CD14-positive monocyte (primary cell): ENCODE measurements around the gene TMTC2. TPM values are rescaled to one million over a fixed set of nuclear protein-coding genes. Genes with fewer than 3 reads are reported as not detected.
A peak's percentile ranks its signal among the peaks of the same experiment; 100 is the strongest.

Source experiments
- DNase-seq, 3 donors: peaks; one replicate each; pipeline ENCODE4 v3.0.0-alpha.2; 2011 to 2022
- H2AFZ ChIP-seq: 2 replicates; pipeline ENCODE4 v1.6.0; 2012; ENCODE audit warnings: mild to moderate bottlenecking, low read depth, low read length, inconsistent platforms; ENCODE audit not compliant: insufficient read depth, poor library complexity, severe bottlenecking
- H3K27ac ChIP-seq, 2 donors: 1 replicate in 1 of 2; 2 replicates in 1 of 2; pipeline ENCODE4 v1.5.1; 2012 to 2013; ENCODE audit warnings: low read length in 2 of 2, control low read depth in 1 of 2, inconsistent platforms in 1 of 2, low read depth in 1 of 2, mild to moderate bottlenecking in 1 of 2
- H3K27me3 ChIP-seq, 2 donors: one replicate each; pipeline versions ENCODE4 v1.6.0 to v1.6.1; 2011 to 2013; ENCODE audit warnings: low read length in 2 of 2; ENCODE audit not compliant: control insufficient read depth in 2 of 2, insufficient read depth in 2 of 2
- H3K36me3 ChIP-seq, 2 donors: replicated peaks in 1 of 2; 1 replicate in 1 of 2; 2 replicates in 1 of 2; pipeline versions ENCODE4 v1.5.1 to v1.6.1; 2012 to 2013; ENCODE audit warnings: low read length in 2 of 2, control low read depth in 1 of 2, inconsistent platforms in 1 of 2, mild to moderate bottlenecking in 1 of 2; ENCODE audit not compliant: insufficient read depth in 2 of 2, control insufficient read depth in 1 of 2
- H3K4me1 ChIP-seq, 2 donors: 1 replicate in 1 of 2; 2 replicates in 1 of 2; pipeline versions ENCODE4 v1.5.1 to v1.6.1; 2012 to 2013; ENCODE audit warnings: low read length in 2 of 2, control low read depth in 1 of 2, inconsistent platforms in 1 of 2, mild to moderate bottlenecking in 1 of 2, moderate library complexity in 1 of 2; ENCODE audit not compliant: insufficient read depth in 2 of 2, control insufficient read depth in 1 of 2
- H3K4me2 ChIP-seq: replicated peaks from 2 replicates; pipeline ENCODE3; 2012; ENCODE audit warnings: low read length, moderate library complexity, mild to moderate bottlenecking; ENCODE audit not compliant: poor library complexity, severe bottlenecking; ENCODE audit errors: extremely low read depth
- H3K4me3 ChIP-seq, 3 experiments: fragments of 200-600 bp in 1 of 3; sonication (generic) in 1 of 3; replicated peaks in 1 of 3; 1 replicate in 2 of 3; 2 replicates in 1 of 3; pipeline ENCODE4 v1.5.1; 2011 to 2013; ENCODE audit warnings: low read length in 3 of 3, mild to moderate bottlenecking in 3 of 3, control low read depth in 2 of 3, low read depth in 2 of 3, inconsistent platforms in 1 of 3, moderate library complexity in 1 of 3
- H3K79me2 ChIP-seq: 2 replicates; pipeline ENCODE4 v1.6.0; 2012; ENCODE audit warnings: mild to moderate bottlenecking, control low read depth, inconsistent platforms, low read length, moderate library complexity; ENCODE audit not compliant: insufficient read depth
- H3K9ac ChIP-seq: 2 replicates; pipeline ENCODE4 v1.6.0; 2017; ENCODE audit warnings: low read length, mild to moderate bottlenecking; ENCODE audit not compliant: insufficient read depth, poor library complexity, severe bottlenecking
- H3K9me3 ChIP-seq, 2 donors: replicated peaks in 1 of 2; 1 replicate in 1 of 2; 2 replicates in 1 of 2; pipeline versions ENCODE4 v1.5.1 to v1.6.1; 2012 to 2013; ENCODE audit warnings: low read length in 2 of 2, control low read depth in 1 of 2; ENCODE audit not compliant: control insufficient read depth in 1 of 2, insufficient read depth in 1 of 2
- H4K20me1 ChIP-seq: 2 replicates; pipeline ENCODE4 v1.6.0; 2012; ENCODE audit warnings: mild to moderate bottlenecking, low read length, control low read depth, moderate library complexity; ENCODE audit not compliant: insufficient read depth
- H3K27ac Mint-ChIP-seq, 7 donors: one replicate each; pipeline ENCODE4 v1.8.0; 2020; ENCODE audit warnings: mild to moderate bottlenecking in 7 of 7, mixed read lengths in 7 of 7, moderate library complexity in 6 of 7, inconsistent platforms in 2 of 7
- H3K27me3 Mint-ChIP-seq, 3 donors: one replicate each; pipeline ENCODE4 v1.8.0; 2021 to 2022; ENCODE audit warnings: low read depth in 3 of 3, mild to moderate bottlenecking in 3 of 3, mixed read lengths in 3 of 3, moderate library complexity in 3 of 3, inconsistent platforms in 1 of 3
- H3K36me3 Mint-ChIP-seq, 2 donors: one replicate each; pipeline ENCODE4 v1.8.0; 2020; ENCODE audit warnings: mixed read lengths in 2 of 2, inconsistent platforms in 1 of 2, mild to moderate bottlenecking in 1 of 2
- H3K4me1 Mint-ChIP-seq: one replicate; pipeline ENCODE4 v1.8.0; 2020; ENCODE audit warnings: mild to moderate bottlenecking, mixed read lengths
- H3K4me3 Mint-ChIP-seq, 2 donors: one replicate each; pipeline ENCODE4 v1.8.0; 2020; ENCODE audit warnings: mild to moderate bottlenecking in 2 of 2, mixed read lengths in 2 of 2, moderate library complexity in 1 of 2
- H3K9me3 Mint-ChIP-seq, 7 donors: one replicate each; pipeline ENCODE4 v1.8.0; 2020 to 2022; ENCODE audit warnings: mixed read lengths in 7 of 7, mild to moderate bottlenecking in 6 of 7, moderate library complexity in 6 of 7, inconsistent platforms in 2 of 7
- CTCF ChIP-seq: fragments of 200-600 bp; IDR thresholded peaks from one replicate; pipeline ENCODE4 v1.8.0; 2022; ENCODE audit warnings: antibody characterized with exemption, mild to moderate bottlenecking
- WGBS: methylation state at CpG from one replicate; pipeline ENCODE4 v1.1.5; 2013; ENCODE audit warnings: missing lambda C conversion rate; ENCODE audit not compliant: insufficient coverage; 5-methylcytosine and 5-hydroxymethylcytosine counted together
- intact Hi-C, 2 donors: fragments of 100-400 bp; cut with micrococcal nuclease; formaldehyde crosslinking; loops; one replicate each; pipeline versions ENCODE4 v1.15.0 to v1.15.1; 2023
- polyA plus RNA-seq, 3 donors: library from polyadenylated mRNA; depleted of rRNA in 1 of 3; unstranded in 2 of 3; stranded (reverse) in 1 of 3; fragments of 300-500 nt in 2 of 3; fragments of >200 nt in 1 of 3; fragmentation: Illumina TruSeq in 2 of 3; gene quantifications; 1 replicate in 2 of 3; 2 replicates in 1 of 3; pipeline ENCODE4 v1.2.3, GENCODE V29; 2012 to 2021

Gene TMTC2
- polyA plus RNA-seq, 3 donors: 2.5 to 15.7 (median 3.3) TPM

DNA sequence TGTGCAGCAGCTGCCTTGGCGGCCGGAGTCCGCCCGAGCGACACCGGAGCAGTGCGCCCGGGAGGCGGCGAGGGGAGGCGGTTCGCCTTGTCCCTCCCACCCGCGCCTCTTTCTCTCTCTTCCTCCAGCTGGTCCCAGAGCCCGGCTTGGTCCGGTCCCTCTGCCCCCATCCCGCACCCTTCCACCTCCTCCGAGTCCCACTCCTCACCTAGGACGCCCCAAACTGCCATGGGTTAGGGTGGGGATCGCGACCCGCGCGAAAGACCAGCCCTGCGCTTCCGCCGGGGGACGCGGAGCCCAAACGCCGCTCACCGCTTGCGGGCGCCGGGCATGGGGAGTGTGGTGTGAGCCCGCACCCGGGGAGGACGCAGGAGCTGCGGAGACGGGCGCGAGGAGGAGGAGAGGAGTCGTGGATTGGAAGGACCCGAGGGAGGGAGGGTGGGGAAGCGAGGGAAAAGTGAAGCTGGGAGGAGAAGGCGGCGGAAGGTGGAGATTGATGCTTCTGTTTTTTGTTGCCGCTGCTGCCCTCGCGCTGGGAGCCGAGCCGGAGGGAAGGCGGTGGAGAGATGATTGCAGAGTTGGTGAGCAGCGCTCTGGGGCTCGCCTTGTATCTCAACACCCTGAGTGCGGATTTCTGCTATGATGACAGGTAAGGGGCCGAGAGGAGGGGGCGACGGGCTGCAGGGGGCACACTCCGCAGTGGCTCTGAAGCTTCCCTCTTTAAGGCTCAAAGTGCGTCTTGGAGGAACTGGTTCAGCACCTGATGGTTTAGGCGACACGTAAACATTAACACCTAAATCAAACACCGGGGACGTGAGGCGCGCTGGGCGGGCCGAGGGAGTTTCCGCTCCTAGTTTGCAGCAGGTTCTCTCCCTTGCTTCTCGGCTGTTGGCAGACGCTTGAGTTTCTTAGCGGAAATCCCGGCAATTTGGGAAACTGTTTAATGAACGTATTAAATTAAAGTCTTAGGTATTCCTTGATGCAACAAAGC is 610 bp downstream of the TMTC2 start:
- H3K27ac ChIP-seq: peak overlapping the region; percentile 88 to 100
- H3K36me3 Mint-ChIP-seq: peaks cover 13 to 15% of the 10 kb centered on the region in 2 donors
- peaks cover 0 to 2% (median 2%) of the 10 kb centered on the region in 3 donors for H3K27me3 Mint-ChIP-seq
- TF ChIP-seq CTCF: no peak
- intact Hi-C loops: loop anchor here in 1 of 2 donors (10.0 kb wide), 1 partner anchor 157 kb away; no protein-coding TSS in a partner anchor
- peak overlapping the region; percentile 95 for H3K9ac ChIP-seq
- H3K4me3 ChIP-seq: peak overlapping the region; percentile 73 to 99 (median 93)
- peak overlapping the region; percentile 86 to 100 (median 98) for H3K27ac Mint-ChIP-seq
- peak overlapping the region; percentile 99 for H2AFZ ChIP-seq
- H3K4me1 Mint-ChIP-seq: peaks cover 59% of the 10 kb centered on the region
- H3K27me3 ChIP-seq: no peaks in the 10 kb centered on the region
- WGBS: under 1% methylated on average over 64 of the region's 75 CpGs
- peak overlapping the region; percentile 89 for H3K4me2 ChIP-seq
- H3K79me2 ChIP-seq: peaks cover 33% of the 10 kb centered on the region
- H3K9me3 ChIP-seq: no peaks in the 10 kb centered on the region
- H3K36me3 ChIP-seq: peaks cover 8 to 14% of the 10 kb centered on the region in 2 donors
- peaks cover 0 to 2% (median 0%) of the 10 kb centered on the region in 7 donors for H3K9me3 Mint-ChIP-seq
- peak; percentile 13 to 36 (median 16) for DNase-seq
- peaks cover 53 to 63% of the 10 kb centered on the region in 2 donors for H3K4me1 ChIP-seq
- H3K4me3 Mint-ChIP-seq: peak overlapping the region; percentile 90 to 100
- peaks cover 23% of the 10 kb centered on the region for H4K20me1 ChIP-seq

- Histone ChIP-seq H3K4me1 (peaks cover 46 to 56% of the 10 kb centered on the region in 2 donors), H3K27me3 (no peaks in the 10 kb centered on the region), H3K27ac (peak overlapping the region in 1 of 2 donors; percentile 100), H2AFZ (peak overlapping the region; percentile 99), H3K4me2 (peak overlapping the region; percentile 89), H3K79me2 (peaks cover 33% of the 10 kb centered on the region), H3K4me3 (peak overlapping the region; percentile 73 to 99 (median 93)), H4K20me1 (peaks cover 23% of the 10 kb centered on the region), H3K36me3 (peaks cover 16 to 21% of the 10 kb centered on the region in 2 donors), H3K9ac (peak overlapping the region; percentile 95), H3K9me3 (no peaks in the 10 kb centered on the region)
- Mint-ChIP-seq H3K27me3 (peaks cover 0 to 2% (median 2%) of the 10 kb centered on the region in 3 donors), H3K27ac (peak overlapping the region; percentile 16 to 100 (median 98)), H3K36me3 (peaks cover 20% of the 10 kb centered on the region in 2 donors), H3K4me3 (peak overlapping the region; percentile 90 to 100), H3K9me3 (peaks cover 0 to 2% (median 0%) of the 10 kb centered on the region in 7 donors), H3K4me1 (peaks cover 51% of the 10 kb centered on the region)
- DNase-seq: peak in 1 of 3 donors; percentile 11
- WGBS: 0% methylated on average over 1 of the region's 12 CpGs
- intact Hi-C loops: loop anchor here in 1 of 2 donors (10.0 kb wide), 1 partner anchor 157 kb away; no protein-coding TSS in a partner anchor
- TF ChIP-seq CTCF: peak; percentile 29
Measured at GRCh38 chr12:82688035-82688501, 1.4 kb downstream of the TMTC2 start.
